ENCODE measurements around the gene RBM47.

RBM47 gene

GRCh38 chr4:40500781-40501180 is 128.9 kb downstream of the RBM47 start (continued):
- no peak for TF ChIP-seq BCL6B (tag by site-specific recombination; IDR thresholded peaks at IDR 0.05)
- no peak for TF ChIP-seq ZSCAN18 (tag by site-specific recombination; IDR thresholded peaks at IDR 0.05)
- no peak for TF ChIP-seq ZNF530 (tag by site-specific recombination; IDR thresholded peaks at IDR 0.05; ENCODE audit: low read depth)
- no peak for TF ChIP-seq ZNF362 (tag by site-specific recombination; IDR thresholded peaks at IDR 0.05)
- TF ChIP-seq ZNF48 (tag by site-specific recombination; IDR thresholded peaks at IDR 0.05): no peak

- Histone ChIP-seq H3K4me1 (ENCODE audit: control insufficient read depth, insufficient read depth, low read length) (no peaks in the 10 kb centered on the region), H3K36me3 (ENCODE audit: control insufficient read depth in 2 of 2, insufficient read depth in 1 of 2, low read length in 2 of 2) (no peaks in the 10 kb centered on the region), H3K27ac (ENCODE audit: extremely low read depth, low read depth, low read length) (no peak overlapping the region), H3K9me3 (ENCODE audit: control insufficient read depth, insufficient read depth, low read depth, low read length) (no peaks in the 10 kb centered on the region), H3K4me3 (ENCODE audit: low read depth, low read length) (no peak overlapping the region)
- ChIA-PET POLR2A (interaction anchor here (0.7 kb wide), 1 partner anchor 24 kb away, joined by 4 read pairs; no protein-coding TSS in a partner anchor), CTCF (no interaction called here)
- no peak for TF ChIP-seq ZNF488 (tag by site-specific recombination; IDR thresholded peaks at IDR 0.05)
- TF ChIP-seq ZSCAN5A (tag by site-specific recombination; IDR thresholded peaks at IDR 0.05): no peak
These were observed 136.5 kb downstream of the RBM47 start for GRCh38 chr4:40493160-40493559.

- H3K9me3 ChIP-seq (ENCODE audit: control insufficient read depth, insufficient read depth, low read depth, low read length): no peaks in the 10 kb centered on the region
- ChIA-PET POLR2A (no interaction called here), CTCF (interaction anchor here (0.6 to 1.1 kb wide), 2 partner anchors 11 to 168 kb away, joined by 3 to 5 read pairs; no protein-coding TSS in a partner anchor)
- no peak for TF ChIP-seq ZNF341 (tag by site-specific recombination; IDR thresholded peaks at IDR 0.05; ENCODE audit: low read depth)
- TF ChIP-seq ZBTB49 (tag by site-specific recombination; IDR thresholded peaks at IDR 0.05; ENCODE audit: low read depth): no peak
- no peak for TF ChIP-seq ZNF658 (tag by site-specific recombination; IDR thresholded peaks at IDR 0.05)
- TF ChIP-seq ZBTB7A (tag by site-specific recombination; IDR thresholded peaks at IDR 0.05; ENCODE audit: low read depth): no peak
- no peak for TF ChIP-seq ZNF274 (IDR thresholded peaks at IDR 0.05; ENCODE audit: low read length)
- no peak for TF ChIP-seq ZNF274 (tag by site-specific recombination; IDR thresholded peaks at IDR 0.05; ENCODE audit: borderline replicate concordance)
- H3K4me1 ChIP-seq (ENCODE audit: control insufficient read depth, insufficient read depth, low read length): no peaks in the 10 kb centered on the region
- no peak overlapping the region for H3K27ac ChIP-seq (ENCODE audit: extremely low read depth, low read depth, low read length)
- H3K4me3 ChIP-seq (ENCODE audit: low read depth, low read length): no peak overlapping the region
- no peaks in the 10 kb centered on the region for H3K36me3 ChIP-seq (ENCODE audit: control insufficient read depth in 2 of 2, insufficient read depth in 1 of 2, low read length in 2 of 2)
These were observed 137.0 kb downstream of the RBM47 start for GRCh38 chr4:40492691-40493090.
